Calu3 (cell line): ENCODE measurements around the gene TRIM44. TPM values are rescaled to one million over a fixed set of nuclear protein-coding genes. Genes with fewer than 3 reads are reported as not detected.

Experiments
- BruUV-seq: library from RNA; stranded (reverse); fragments of 400-500 nt; replicated peaks from 2 replicates; lab custom pipeline; 2021; lab: Mats Ljungman, UMichigan
- CTCF ChIA-PET: fragments of 300-600 bp; sonication (Branson Sonifier 250); formaldehyde crosslinking; loops from one replicate; lab custom pipeline; 2022; ENCODE audit warnings: antibody characterized with exemption; lab: Charles Lee
- DNase-seq: peaks from one replicate; pipeline ENCODE4 v3.0.0; 2022
- H3K27ac Mint-ChIP-seq: one replicate; pipeline ENCODE4 v1.8.0; 2022; ENCODE audit warnings: mixed read lengths; ENCODE audit not compliant: unreplicated experiment
- H3K27me3 Mint-ChIP-seq: one replicate; pipeline ENCODE4 v1.8.0; 2022; ENCODE audit warnings: mixed read lengths; ENCODE audit not compliant: unreplicated experiment
- H3K36me3 Mint-ChIP-seq: one replicate; pipeline ENCODE4 v1.8.0; 2022; ENCODE audit warnings: mild to moderate bottlenecking, moderate library complexity, mixed read lengths; ENCODE audit not compliant: insufficient read depth, unreplicated experiment
- H3K4me1 Mint-ChIP-seq: one replicate; pipeline ENCODE4 v1.8.0; 2022; ENCODE audit warnings: mild to moderate bottlenecking, low read depth, mixed read lengths; ENCODE audit not compliant: unreplicated experiment
- H3K4me3 Mint-ChIP-seq: one replicate; pipeline ENCODE4 v1.8.0; 2022; ENCODE audit warnings: mild to moderate bottlenecking, low read depth, moderate library complexity, mixed read lengths; ENCODE audit not compliant: unreplicated experiment
- H3K9me3 Mint-ChIP-seq: one replicate; pipeline ENCODE4 v1.8.0; 2022; ENCODE audit warnings: low read depth, mixed read lengths; ENCODE audit not compliant: unreplicated experiment
- intact Hi-C: fragments of 100-400 bp; cut with micrococcal nuclease; formaldehyde crosslinking; loops from one replicate; pipeline ENCODE4 v1.10.0; 2022; ENCODE audit not compliant: unreplicated experiment
- total RNA-seq: library from RNA; stranded (reverse); gene quantifications from 2 replicates; pipeline ENCODE4 v1.2.3, GENCODE V29; 2022
- TF ChIP-seq, protein P1 (sequence below): fragments of 200-600 bp; IDR thresholded peaks from one replicate; pipeline ENCODE4 v1.8.0; 2022; ENCODE audit warnings: antibody characterized with exemption; ENCODE audit not compliant: unreplicated experiment

TRIM44 gene
- total RNA-seq, 1 experiment from 2014 or later = 71.3 TPM

DNA sequence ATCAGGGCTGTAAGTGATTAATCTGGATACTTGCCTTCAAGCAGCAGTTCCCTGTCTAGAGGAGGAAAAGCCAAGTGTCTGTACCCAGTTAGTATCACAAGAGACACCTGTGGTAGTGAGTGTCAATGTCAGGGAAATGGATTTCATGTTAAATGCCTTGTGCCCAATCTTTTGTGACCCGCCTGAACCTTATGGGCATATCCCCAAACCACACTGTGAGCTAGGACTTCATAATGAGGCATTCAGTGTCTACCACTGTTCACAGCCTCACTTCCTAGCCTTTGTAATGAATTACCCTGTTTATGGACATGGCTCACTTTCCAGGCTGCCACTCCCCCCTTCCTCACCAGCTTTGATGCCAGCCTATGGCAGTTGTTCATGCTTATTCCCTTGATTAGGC is 125.1 kb downstream of the TRIM44 start:
- intact Hi-C loops = no loop called here
- no peak overlapping the region for H3K27ac Mint-ChIP-seq
- no peak overlapping the region for H3K4me3 Mint-ChIP-seq
- H3K4me1 Mint-ChIP-seq = peaks cover 28% of the 10 kb centered on the region
- H3K27me3 Mint-ChIP-seq = no peaks in the 10 kb centered on the region
- no peak for DNase-seq
- no TSS peak for BruUV-seq
- CTCF ChIA-PET = no interaction called here
- TF ChIP-seq, protein P1, sequence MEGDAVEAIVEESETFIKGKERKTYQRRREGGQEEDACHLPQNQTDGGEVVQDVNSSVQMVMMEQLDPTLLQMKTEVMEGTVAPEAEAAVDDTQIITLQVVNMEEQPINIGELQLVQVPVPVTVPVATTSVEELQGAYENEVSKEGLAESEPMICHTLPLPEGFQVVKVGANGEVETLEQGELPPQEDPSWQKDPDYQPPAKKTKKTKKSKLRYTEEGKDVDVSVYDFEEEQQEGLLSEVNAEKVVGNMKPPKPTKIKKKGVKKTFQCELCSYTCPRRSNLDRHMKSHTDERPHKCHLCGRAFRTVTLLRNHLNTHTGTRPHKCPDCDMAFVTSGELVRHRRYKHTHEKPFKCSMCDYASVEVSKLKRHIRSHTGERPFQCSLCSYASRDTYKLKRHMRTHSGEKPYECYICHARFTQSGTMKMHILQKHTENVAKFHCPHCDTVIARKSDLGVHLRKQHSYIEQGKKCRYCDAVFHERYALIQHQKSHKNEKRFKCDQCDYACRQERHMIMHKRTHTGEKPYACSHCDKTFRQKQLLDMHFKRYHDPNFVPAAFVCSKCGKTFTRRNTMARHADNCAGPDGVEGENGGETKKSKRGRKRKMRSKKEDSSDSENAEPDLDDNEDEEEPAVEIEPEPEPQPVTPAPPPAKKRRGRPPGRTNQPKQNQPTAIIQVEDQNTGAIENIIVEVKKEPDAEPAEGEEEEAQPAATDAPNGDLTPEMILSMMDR = no peak
- H3K36me3 Mint-ChIP-seq = peaks cover 5% of the 10 kb centered on the region
- no peaks in the 10 kb centered on the region for H3K9me3 Mint-ChIP-seq

DNA sequence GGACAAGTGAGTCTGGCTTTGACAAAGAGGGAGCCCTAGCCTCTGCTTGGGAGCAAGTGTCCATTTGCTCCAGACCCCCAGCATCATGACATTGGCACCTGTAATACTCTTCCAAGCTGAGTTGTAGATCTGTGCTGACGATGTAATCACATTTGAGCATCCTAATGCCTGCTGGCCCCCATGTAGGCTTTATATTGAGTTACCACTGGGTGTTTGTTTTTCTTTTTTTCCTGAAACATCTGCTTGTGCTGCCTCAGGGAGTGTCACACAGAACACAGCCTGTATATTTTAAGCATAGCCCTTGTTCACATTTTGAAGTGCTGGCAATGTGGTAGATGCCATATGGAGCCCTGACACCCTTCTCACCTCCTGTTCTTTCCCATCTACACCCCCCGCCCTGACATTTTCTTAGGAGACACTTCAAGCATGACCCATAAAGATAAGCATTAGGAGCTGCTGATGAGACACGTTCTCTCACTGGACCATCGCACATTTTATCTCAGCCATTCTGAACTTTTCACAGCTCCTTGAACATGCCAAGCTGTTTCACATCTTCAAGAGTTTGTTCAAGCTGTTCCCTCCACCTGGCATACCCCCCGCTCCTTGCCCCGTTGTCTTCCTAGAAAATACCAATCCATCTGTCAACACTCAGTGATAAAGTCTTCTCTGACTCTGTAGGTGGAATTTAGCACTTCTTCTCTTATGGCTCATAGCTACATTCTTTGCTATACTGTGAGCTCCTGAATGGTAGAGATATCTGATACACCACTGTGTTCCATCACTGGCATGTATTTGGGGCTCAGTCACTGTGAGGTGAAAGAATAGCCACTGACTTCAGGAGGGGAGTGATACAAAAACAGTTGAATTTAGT is 128.7 kb downstream of the TRIM44 start:
- intact Hi-C loops = no loop called here
- H3K36me3 Mint-ChIP-seq = peaks cover 5% of the 10 kb centered on the region
- no peaks in the 10 kb centered on the region for H3K27me3 Mint-ChIP-seq
- H3K27ac Mint-ChIP-seq = no peak overlapping the region
- peaks cover 29% of the 10 kb centered on the region for H3K4me1 Mint-ChIP-seq
- no peak overlapping the region for H3K4me3 Mint-ChIP-seq
- H3K9me3 Mint-ChIP-seq = no peaks in the 10 kb centered on the region
- CTCF ChIA-PET = no interaction called here
- no TSS peak for BruUV-seq
- no peak for DNase-seq
- TF ChIP-seq, protein P1 = no peak

GRCh38 chr11:35792148-35792845 is 129.7 kb downstream of the TRIM44 start:
- CTCF ChIA-PET = interaction anchor here (1.9 kb wide), 1 partner anchor 30 kb away, joined by 5 read pairs; no protein-coding TSS in a partner anchor
- DNase-seq = no peak
- no peaks in the 10 kb centered on the region for H3K27me3 Mint-ChIP-seq
- no peaks in the 10 kb centered on the region for H3K9me3 Mint-ChIP-seq
- no TSS peak for BruUV-seq
- H3K4me1 Mint-ChIP-seq = peaks cover 30% of the 10 kb centered on the region
- TF ChIP-seq, protein P1 = no peak
- peaks cover under 1% of the 10 kb centered on the region for H3K36me3 Mint-ChIP-seq
- intact Hi-C loops = no loop called here
- no peak overlapping the region for H3K27ac Mint-ChIP-seq
- no peak overlapping the region for H3K4me3 Mint-ChIP-seq

DNA sequence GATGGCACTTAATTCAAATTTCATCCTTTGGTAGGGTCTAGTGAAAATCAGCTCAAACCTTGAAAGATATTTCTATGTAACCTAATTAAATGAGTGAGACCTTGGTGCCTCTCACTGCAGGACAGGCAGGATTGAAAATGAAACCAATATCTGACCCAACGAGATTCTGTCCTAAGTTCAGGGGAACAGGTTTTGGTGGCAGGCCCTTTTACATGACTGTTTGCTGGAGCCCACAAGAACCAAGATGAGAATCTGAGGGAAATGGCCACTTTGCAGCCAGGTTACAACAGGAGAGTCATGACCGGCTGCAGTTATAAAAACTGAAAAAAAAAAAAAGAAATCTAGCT is 130.2 kb downstream of the TRIM44 start:
- H3K4me3 Mint-ChIP-seq = no peak overlapping the region
- no TSS peak for BruUV-seq
- H3K27ac Mint-ChIP-seq = no peak overlapping the region
- H3K27me3 Mint-ChIP-seq = no peaks in the 10 kb centered on the region
- no peak for DNase-seq
- H3K4me1 Mint-ChIP-seq = peaks cover 26% of the 10 kb centered on the region
- TF ChIP-seq, protein P1 = no peak
- intact Hi-C loops = no loop called here
- CTCF ChIA-PET = interaction anchor here (1.9 kb wide), 1 partner anchor 29 kb away, joined by 5 read pairs; no protein-coding TSS in a partner anchor
- H3K9me3 Mint-ChIP-seq = no peaks in the 10 kb centered on the region
- no peaks in the 10 kb centered on the region for H3K36me3 Mint-ChIP-seq
